H9 (cell line): ENCODE results near the gene URB1. TPM values are rescaled to one million over a fixed set of nuclear protein-coding genes. Genes with fewer than 3 reads are reported as not detected.

Experiments used
- DNase-seq: peaks from one replicate; pipeline ENCODE4 v3.0.0-alpha.2; 2017
- H2AFZ ChIP-seq: one replicate; pipeline ENCODE4 v1.6.1; 2013; ENCODE audit warnings: mild to moderate bottlenecking, low read length, control low read depth, moderate library complexity
- H2AK5ac ChIP-seq: 2 replicates; pipeline ENCODE4 v1.6.1; 2013; ENCODE audit warnings: low read length, control low read depth, mixed read lengths; ENCODE audit not compliant: insufficient read length
- H2BK120ac ChIP-seq: one replicate; pipeline ENCODE4 v1.6.1; 2013; ENCODE audit warnings: low read depth, mild to moderate bottlenecking, low read length, control low read depth, inconsistent platforms; ENCODE audit not compliant: poor library complexity, severe bottlenecking
- H2BK12ac ChIP-seq: 2 replicates; pipeline ENCODE4 v1.6.1; 2013; ENCODE audit warnings: low read length, control low read depth, mixed read lengths, low read depth; ENCODE audit not compliant: insufficient read length
- H2BK15ac ChIP-seq: 2 replicates; pipeline ENCODE4 v1.6.1; 2013; ENCODE audit warnings: low read depth, low read length, control low read depth
- H2BK20ac ChIP-seq: one replicate; pipeline ENCODE4 v1.6.1; 2013; ENCODE audit warnings: low read depth, mild to moderate bottlenecking, low read length, control low read depth, inconsistent platforms; ENCODE audit not compliant: poor library complexity, severe bottlenecking
- H2BK5ac ChIP-seq: 2 replicates; pipeline ENCODE4 v1.6.1; 2013; ENCODE audit warnings: low read length, control low read depth, mixed read lengths; ENCODE audit not compliant: insufficient read length
- H3K14ac ChIP-seq: 2 replicates; pipeline ENCODE4 v1.6.1; 2013; ENCODE audit warnings: low read length, control low read depth; ENCODE audit not compliant: insufficient read depth
- H3K18ac ChIP-seq: 2 replicates; pipeline ENCODE4 v1.6.1; 2013; ENCODE audit warnings: low read depth, mild to moderate bottlenecking, mixed read lengths, low read length, control low read depth; ENCODE audit not compliant: insufficient read length
- H3K23ac ChIP-seq: 2 replicates; pipeline ENCODE4 v1.6.1; 2013; ENCODE audit warnings: low read length, control low read depth, mixed read lengths, low read depth; ENCODE audit not compliant: insufficient read length
- H3K23me2 ChIP-seq: 2 replicates; pipeline ENCODE4 v1.6.1; 2013; ENCODE audit warnings: low read depth, mild to moderate bottlenecking, mixed read lengths, low read length, control low read depth; ENCODE audit not compliant: insufficient read length, poor library complexity, severe bottlenecking
- H3K27ac ChIP-seq: 2 replicates; pipeline ENCODE4 v1.5.1; 2013; ENCODE audit warnings: low read length, control low read depth, mixed read lengths, low read depth; ENCODE audit not compliant: insufficient read length
- H3K27me3 ChIP-seq: 2 replicates; pipeline ENCODE4 v1.6.1; 2013; ENCODE audit warnings: low read length, control low read depth, inconsistent platforms; ENCODE audit not compliant: insufficient read depth
- H3K4ac ChIP-seq: 2 replicates; pipeline ENCODE4 v1.6.1; 2013; ENCODE audit warnings: low read depth, mild to moderate bottlenecking, control low read depth, inconsistent platforms, low read length, moderate library complexity
- H3K4me1 ChIP-seq: 2 replicates; pipeline ENCODE4 v1.6.1; 2013; ENCODE audit warnings: low read length, control low read depth, inconsistent platforms; ENCODE audit not compliant: insufficient read depth
- H3K4me2 ChIP-seq: 2 replicates; pipeline ENCODE4 v1.6.1; 2013; ENCODE audit warnings: low read length, control low read depth, mixed read lengths; ENCODE audit not compliant: insufficient read length, insufficient read depth
- H3K56ac ChIP-seq: 2 replicates; pipeline ENCODE4 v1.6.1; 2013; ENCODE audit warnings: low read depth, mild to moderate bottlenecking, mixed read lengths, low read length, control low read depth; ENCODE audit not compliant: insufficient read length
- H3K79me1 ChIP-seq: 2 replicates; pipeline ENCODE4 v1.6.1; 2013; ENCODE audit warnings: low read depth, mild to moderate bottlenecking, moderate library complexity, low read length, control low read depth, inconsistent platforms; ENCODE audit not compliant: insufficient read depth, poor library complexity, severe bottlenecking
- H3K79me2 ChIP-seq: 2 replicates; pipeline ENCODE4 v1.6.1; 2013; ENCODE audit warnings: low read length, control low read depth, inconsistent platforms; ENCODE audit not compliant: insufficient read depth
- H3K9ac ChIP-seq: 2 replicates; pipeline ENCODE4 v1.6.1; 2013; ENCODE audit warnings: low read length, control low read depth, mixed read lengths; ENCODE audit not compliant: insufficient read length; ENCODE audit errors: extremely low read depth
- H3K9me3 ChIP-seq: one replicate; pipeline ENCODE4 v1.6.1; 2013; ENCODE audit warnings: low read depth, low read length, inconsistent platforms; ENCODE audit not compliant: control insufficient read depth
- H3T11ph ChIP-seq: one replicate; pipeline ENCODE4 v1.6.1; 2013; ENCODE audit warnings: mild to moderate bottlenecking, low read length, control low read depth, inconsistent platforms
- H4K20me1 ChIP-seq: one replicate; pipeline ENCODE4 v1.6.1; 2013; ENCODE audit not compliant: control insufficient read depth, insufficient read length, insufficient read depth
- H4K5ac ChIP-seq: 2 replicates; pipeline ENCODE4 v1.6.1; 2013; ENCODE audit warnings: low read depth, mild to moderate bottlenecking, mixed read lengths, low read length, control low read depth; ENCODE audit not compliant: insufficient read length
- H4K8ac ChIP-seq: replicated peaks from 2 replicates; pipeline ENCODE4 v1.6.1; 2013; ENCODE audit warnings: low read length, control low read depth, mixed read lengths, low read depth; ENCODE audit not compliant: insufficient read length
- H4K91ac ChIP-seq: 2 replicates; pipeline ENCODE4 v1.6.1; 2013; ENCODE audit warnings: low read depth, mild to moderate bottlenecking, moderate library complexity, mixed read lengths, low read length, control low read depth; ENCODE audit not compliant: insufficient read length
- H3K27ac Mint-ChIP-seq, 3 experiments: 2 replicates in 2 of 3; 3 replicates in 1 of 3; pipeline ENCODE4 v1.8.0; 2020 to 2021; ENCODE audit warnings: mixed read lengths in 3 of 3, mild to moderate bottlenecking in 1 of 3, moderate library complexity in 1 of 3
- H3K27me3 Mint-ChIP-seq: 2 replicates; pipeline ENCODE4 v1.8.0; 2021; ENCODE audit warnings: low read depth, mild to moderate bottlenecking, moderate library complexity, mixed read lengths
- H3K36me3 Mint-ChIP-seq, 3 experiments: 2 replicates in 2 of 3; 3 replicates in 1 of 3; pipeline ENCODE4 v1.8.0; 2020 to 2021; ENCODE audit warnings: low read depth in 3 of 3, mixed read lengths in 3 of 3; ENCODE audit not compliant: insufficient read depth in 1 of 3
- H3K4me1 Mint-ChIP-seq, 2 experiments: 2 replicates each; pipeline ENCODE4 v1.8.0; 2020; ENCODE audit warnings: mixed read lengths in 2 of 2
- H3K4me3 Mint-ChIP-seq, 2 experiments: 2 replicates in 1 of 2; 3 replicates in 1 of 2; pipeline ENCODE4 v1.8.0; 2020 to 2021; ENCODE audit warnings: mild to moderate bottlenecking in 2 of 2, mixed read lengths in 2 of 2, moderate library complexity in 1 of 2
- H3K9me3 Mint-ChIP-seq, 2 experiments: 2 replicates in 1 of 2; 3 replicates in 1 of 2; pipeline ENCODE4 v1.8.0; 2020; ENCODE audit warnings: mild to moderate bottlenecking in 2 of 2, mixed read lengths in 2 of 2, moderate library complexity in 1 of 2
- WGBS: extraction: QIAGEN DNeasy Blood & Tissue Kit; methylation state at CpG from one replicate; pipeline ENCODE4 v1.1.7; 2013; ENCODE audit warnings: missing lambda C conversion rate, low lambda C conversion rate, mixed read lengths; ENCODE audit not compliant: insufficient read length; ENCODE audit errors: extremely low coverage; 5-methylcytosine and 5-hydroxymethylcytosine counted together
- total RNA-seq: library from RNA; stranded (reverse); gene quantifications from 2 replicates; pipeline ENCODE4 v1.2.1, GENCODE V29; 2021
- TF ChIP-seq, protein P1 (sequence below): fragments of 200-600 bp; sonication (generic); conservative IDR thresholded peaks from 3 replicates; pipeline ENCODE4 v1.8.0; 2021; ENCODE audit warnings: antibody characterized with exemption, mild to moderate bottlenecking

Gene URB1
- total RNA-seq, 1 experiment from 2014 or later: 23.5 TPM

- no peak overlapping the region for H3K4me3 Mint-ChIP-seq
- Histone ChIP-seq H4K8ac (no peak overlapping the region), H3K4me2 (no peak overlapping the region), H3T11ph (no peak overlapping the region), H2BK20ac (no peak overlapping the region), H4K5ac (no peak overlapping the region), H3K79me2 (no peaks in the 10 kb centered on the region), H2BK15ac (no peak overlapping the region), H3K18ac (no peak overlapping the region), H2BK12ac (no peak overlapping the region), H3K4ac (no peak overlapping the region), H3K14ac (no peak overlapping the region), H4K20me1 (no peaks in the 10 kb centered on the region), H2BK5ac (no peak overlapping the region), H3K4me1 (no peaks in the 10 kb centered on the region), H3K23ac (no peak overlapping the region), H3K56ac (no peak overlapping the region), H3K9me3 (no peaks in the 10 kb centered on the region), H4K91ac (no peak overlapping the region), H3K23me2 (no peaks in the 10 kb centered on the region), H3K9ac (no peak overlapping the region), H3K79me1 (no peaks in the 10 kb centered on the region), H2BK120ac (no peak overlapping the region), H3K27ac (no peak overlapping the region), H3K27me3 (no peaks in the 10 kb centered on the region), H2AFZ (no peak overlapping the region), H2AK5ac (no peak overlapping the region)
- H3K4me1 Mint-ChIP-seq: no peaks in the 10 kb centered on the region
- no peak for DNase-seq
- TF ChIP-seq, protein P1, sequence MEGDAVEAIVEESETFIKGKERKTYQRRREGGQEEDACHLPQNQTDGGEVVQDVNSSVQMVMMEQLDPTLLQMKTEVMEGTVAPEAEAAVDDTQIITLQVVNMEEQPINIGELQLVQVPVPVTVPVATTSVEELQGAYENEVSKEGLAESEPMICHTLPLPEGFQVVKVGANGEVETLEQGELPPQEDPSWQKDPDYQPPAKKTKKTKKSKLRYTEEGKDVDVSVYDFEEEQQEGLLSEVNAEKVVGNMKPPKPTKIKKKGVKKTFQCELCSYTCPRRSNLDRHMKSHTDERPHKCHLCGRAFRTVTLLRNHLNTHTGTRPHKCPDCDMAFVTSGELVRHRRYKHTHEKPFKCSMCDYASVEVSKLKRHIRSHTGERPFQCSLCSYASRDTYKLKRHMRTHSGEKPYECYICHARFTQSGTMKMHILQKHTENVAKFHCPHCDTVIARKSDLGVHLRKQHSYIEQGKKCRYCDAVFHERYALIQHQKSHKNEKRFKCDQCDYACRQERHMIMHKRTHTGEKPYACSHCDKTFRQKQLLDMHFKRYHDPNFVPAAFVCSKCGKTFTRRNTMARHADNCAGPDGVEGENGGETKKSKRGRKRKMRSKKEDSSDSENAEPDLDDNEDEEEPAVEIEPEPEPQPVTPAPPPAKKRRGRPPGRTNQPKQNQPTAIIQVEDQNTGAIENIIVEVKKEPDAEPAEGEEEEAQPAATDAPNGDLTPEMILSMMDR: no peak
- no CpG with 5 or more reads among the region's 13 CpGs for WGBS
- peaks cover 50 to 95% (median 93%) of the 10 kb centered on the region in 3 experiments for H3K36me3 Mint-ChIP-seq
- no peaks in the 10 kb centered on the region for H3K27me3 Mint-ChIP-seq
- no peaks in the 10 kb centered on the region for H3K9me3 Mint-ChIP-seq
- peak overlapping the region in 1 of 3 experiments; percentile 57; a peak in 1 of 7 replicates for H3K27ac Mint-ChIP-seq
Measured at GRCh38 chr21:32321480-32321879, 71.3 kb downstream of the URB1 start.
